Small intestine (tissue), 7 donors: Measurements from ENCODE around the gene NHS. TPM values are rescaled to one million over a fixed set of nuclear protein-coding genes. Genes with fewer than 3 reads are reported as not detected.

Experiments used
- DNase-seq, 2 donors: peaks; one replicate each; pipeline versions ENCODE4 v3.0.0 to v3.0.0-alpha.2; 2013
- FAIRE-seq: peaks from 2 replicates; lab custom pipeline; 2012; peaks lifted over from hg19 to GRCh38; lab: Jason Lieb, UNC
- H3K27ac ChIP-seq, 3 donors: one replicate each; pipeline ENCODE4 v1.5.1; 2013; ENCODE audit warnings: low read length in 2 of 3, mild to moderate bottlenecking in 2 of 3, control low read depth in 1 of 3, inconsistent platforms in 1 of 3, low read depth in 1 of 3, moderate library complexity in 1 of 3
- H3K27me3 ChIP-seq, 3 donors: one replicate each; pipeline ENCODE4 v1.6.1; 2013; ENCODE audit warnings: low read length in 3 of 3, inconsistent platforms in 1 of 3; ENCODE audit not compliant: control insufficient read depth in 3 of 3, insufficient read depth in 3 of 3
- H3K36me3 ChIP-seq, 3 donors: one replicate each; pipeline ENCODE4 v1.6.1; 2013; ENCODE audit warnings: low read length in 3 of 3, inconsistent platforms in 1 of 3, low read depth in 1 of 3, mild to moderate bottlenecking in 1 of 3, moderate library complexity in 1 of 3; ENCODE audit not compliant: control insufficient read depth in 3 of 3, insufficient read depth in 2 of 3
- H3K4me1 ChIP-seq, 3 donors: one replicate each; pipeline ENCODE4 v1.6.1; 2013; ENCODE audit warnings: low read length in 2 of 3, inconsistent platforms in 1 of 3, low read depth in 1 of 3, mild to moderate bottlenecking in 1 of 3, moderate library complexity in 1 of 3; ENCODE audit not compliant: control insufficient read depth in 3 of 3, insufficient read depth in 2 of 3
- H3K4me3 ChIP-seq, 3 donors: one replicate each; pipeline ENCODE4 v1.5.1; 2013; ENCODE audit warnings: low read length in 3 of 3, control low read depth in 1 of 3, inconsistent platforms in 1 of 3, low read depth in 1 of 3, mild to moderate bottlenecking in 1 of 3, moderate library complexity in 1 of 3
- H3K9me3 ChIP-seq, 2 donors: one replicate each; pipeline ENCODE4 v1.6.1; 2013; ENCODE audit warnings: low read depth in 1 of 2, low read length in 1 of 2; ENCODE audit not compliant: control insufficient read depth in 2 of 2, insufficient read depth in 1 of 2
- WGBS, 3 donors: extraction: QIAGEN DNeasy Blood & Tissue Kit; methylation state at CpG; one replicate each; pipeline ENCODE4 v1.1.7; 2013; 5-methylcytosine and 5-hydroxymethylcytosine counted together
- polyA plus RNA-seq, 4 donors: library from polyadenylated mRNA; stranded (reverse) in 3 of 4; unstranded in 1 of 4; fragments of 200-250 nt in 3 of 4; fragments of 120-200 nt in 1 of 4; gene quantifications; one replicate each; pipeline versions ENCODE4 v1.2.1 to v1.2.3, GENCODE V29; 2013
- donor health status: healthy with polysubstance abuse.
- donor health status: control.
- donor health status: control.
- donor health status: Bipolar disorder and iron deficiency.
- donor health status: healthy.

Gene NHS
- polyA plus RNA-seq, 4 donors, result under 0.01 to 5.8 (median 0.79) TPM

DNA sequence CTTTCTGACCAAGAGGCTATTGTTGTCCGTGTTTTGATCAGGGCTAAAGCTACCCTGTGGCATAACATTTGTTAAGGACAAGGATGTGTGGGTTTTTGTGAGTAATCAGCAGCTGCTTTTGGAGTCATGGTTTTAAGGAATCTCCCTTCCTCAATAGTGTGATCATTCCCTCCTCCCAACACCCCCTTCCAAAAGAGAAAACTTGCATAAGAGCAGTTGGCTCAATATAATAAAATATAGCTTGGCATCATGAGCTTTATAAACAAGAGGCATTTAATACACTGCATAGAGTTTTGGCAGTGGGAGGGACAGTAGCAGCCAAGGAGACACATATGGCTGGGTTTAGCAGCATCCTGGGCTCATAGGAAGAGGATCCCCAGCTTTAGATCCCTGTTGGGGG is 84.7 kb downstream of the NHS start:
- Histone ChIP-seq H3K36me3 (no peaks in the 10 kb centered on the region), H3K27ac (no peak overlapping the region), H3K4me3 (no peak overlapping the region), H3K4me1 (no peaks in the 10 kb centered on the region), H3K27me3 (peaks cover 0 to 4% (median 0%) of the 10 kb centered on the region in 3 donors), H3K9me3 (no peaks in the 10 kb centered on the region)
- FAIRE-seq (no peak), DNase-seq (no peak)
- 64 to 92% (median 70%) methylated on average over 1 of the region's 1 CpG for WGBS, 3 donors

DNA sequence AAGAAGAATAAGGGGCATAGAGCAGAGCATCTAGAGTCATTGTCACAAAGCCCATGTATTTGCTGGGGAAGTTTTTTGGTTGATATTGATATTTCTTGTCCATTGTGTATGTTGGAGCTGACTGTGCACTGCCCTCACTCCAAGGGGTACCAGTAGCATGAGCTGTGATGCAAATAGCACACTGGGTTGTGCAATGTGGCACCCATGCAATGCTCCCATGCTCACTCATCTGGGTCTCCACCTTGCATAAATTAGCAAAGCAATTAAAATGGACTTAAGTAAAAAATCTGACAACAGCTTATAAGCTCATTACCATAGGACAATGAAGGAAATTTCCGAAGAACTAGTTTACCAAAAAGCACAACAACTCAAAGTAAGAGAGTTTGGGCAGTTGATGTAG is 87.9 kb downstream of the NHS start:
- WGBS, 3 donors, result 81 to 92% (median 90%) methylated on average over 1 of the region's 1 CpG
- no peak overlapping the region for H3K4me3 ChIP-seq
- H3K9me3 ChIP-seq, result no peaks in the 10 kb centered on the region
- H3K27me3 ChIP-seq, result no peaks in the 10 kb centered on the region
- FAIRE-seq (no peak), DNase-seq (no peak)
- H3K4me1 ChIP-seq, result no peaks in the 10 kb centered on the region
- no peak overlapping the region for H3K27ac ChIP-seq
- H3K36me3 ChIP-seq, result no peaks in the 10 kb centered on the region

DNA sequence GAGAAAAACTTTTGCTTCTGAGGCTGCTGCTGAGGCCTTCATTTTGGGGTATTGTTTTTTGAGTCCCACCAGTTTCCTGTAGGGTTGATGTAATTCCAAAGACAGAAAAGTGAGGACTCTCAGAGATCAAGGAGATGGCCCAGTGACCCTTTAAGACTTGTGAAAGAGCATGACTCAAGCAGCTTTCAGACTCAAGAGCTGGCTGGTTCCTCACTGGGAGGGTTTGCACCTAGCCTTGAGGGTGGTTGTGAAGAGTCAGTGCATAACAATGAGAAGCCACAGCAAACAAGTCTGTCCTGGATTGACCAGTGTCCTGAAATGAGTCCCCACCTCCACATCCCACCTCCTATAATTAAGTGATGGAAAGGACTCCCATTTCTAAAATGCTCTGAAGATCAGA is 89.2 kb downstream of the NHS start:
- Histone ChIP-seq H3K4me3 (no peak overlapping the region), H3K27me3 (no peaks in the 10 kb centered on the region), H3K36me3 (no peaks in the 10 kb centered on the region), H3K9me3 (no peaks in the 10 kb centered on the region), H3K4me1 (no peaks in the 10 kb centered on the region), H3K27ac (no peak overlapping the region)
- DNase-seq (no peak), FAIRE-seq (no peak)

DNA sequence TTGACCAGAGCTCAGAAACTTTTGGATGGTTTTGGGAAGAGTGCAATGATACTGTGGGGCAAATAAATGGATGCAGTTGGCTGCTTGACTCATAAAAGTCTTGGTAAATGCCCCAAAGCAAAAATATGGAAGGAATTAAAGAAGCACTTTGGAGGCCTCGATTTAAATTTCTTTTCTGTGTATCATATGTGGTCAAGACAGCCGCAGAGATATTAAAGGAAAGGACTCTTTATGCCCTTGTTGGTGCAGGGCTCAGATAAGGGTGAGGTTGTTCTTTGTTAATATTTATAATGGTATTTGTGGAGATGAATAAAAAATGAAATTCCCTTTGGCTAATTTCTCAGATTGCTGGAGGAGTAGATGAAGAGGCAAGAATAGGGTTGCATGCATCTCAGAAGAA is 90.2 kb downstream of the NHS start:
- DNase-seq (no peak), FAIRE-seq (no peak)
- 80 to 91% (median 91%) methylated on average over 2 of the region's 2 CpGs for WGBS, 3 donors
- Histone ChIP-seq H3K36me3 (no peaks in the 10 kb centered on the region), H3K4me3 (no peak overlapping the region), H3K27me3 (no peaks in the 10 kb centered on the region), H3K9me3 (no peaks in the 10 kb centered on the region), H3K27ac (no peak overlapping the region), H3K4me1 (no peaks in the 10 kb centered on the region)

DNA sequence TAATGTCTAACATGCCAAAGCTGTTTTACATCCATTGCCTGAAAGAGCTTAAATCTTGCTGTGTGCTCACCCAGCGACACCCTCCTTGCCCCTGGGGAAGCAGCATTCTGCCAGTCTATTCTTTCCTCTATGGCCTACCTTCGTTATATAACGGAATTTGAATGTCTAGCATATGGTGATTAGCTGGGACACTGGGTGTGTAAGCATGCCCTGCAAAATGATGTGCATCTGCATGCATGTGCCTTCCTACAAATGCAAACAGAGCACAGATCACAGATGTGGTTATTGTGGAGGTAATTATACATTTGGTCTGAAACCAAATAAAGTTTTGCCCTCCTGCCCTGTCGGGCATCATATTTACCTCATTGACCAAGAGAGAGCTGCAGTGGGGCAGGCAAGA is 90.8 kb downstream of the NHS start:
- H3K9me3 ChIP-seq, result no peaks in the 10 kb centered on the region
- DNase-seq (no peak), FAIRE-seq (no peak)
- no peaks in the 10 kb centered on the region for H3K27me3 ChIP-seq
- no peak overlapping the region for H3K27ac ChIP-seq
- H3K4me1 ChIP-seq, result no peaks in the 10 kb centered on the region
- no peak overlapping the region for H3K4me3 ChIP-seq
- H3K36me3 ChIP-seq, result no peaks in the 10 kb centered on the region
- 75 to 94% (median 88%) methylated on average over 4 of the region's 4 CpGs for WGBS, 3 donors

DNA sequence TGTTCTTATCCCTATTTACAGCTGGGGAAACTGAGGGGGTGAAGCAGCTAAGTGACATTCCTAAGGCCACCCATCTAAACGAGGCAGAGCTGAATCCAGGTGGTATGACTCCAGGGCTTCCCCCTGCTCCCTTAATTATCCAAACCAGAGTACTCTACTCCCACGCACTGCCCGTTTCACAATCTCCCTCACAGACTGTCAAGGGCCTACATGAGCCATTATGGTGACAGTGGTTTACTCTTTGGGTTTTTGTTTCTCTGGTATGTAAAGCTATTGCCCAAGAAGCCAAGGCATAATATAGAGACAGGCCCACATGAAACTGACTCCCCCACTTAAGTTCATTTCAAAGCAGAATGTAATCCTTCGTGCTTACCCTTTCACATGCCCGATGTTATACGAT is 95.1 kb downstream of the NHS start:
- no peak overlapping the region for H3K4me3 ChIP-seq
- no peak for FAIRE-seq
- no peaks in the 10 kb centered on the region for H3K36me3 ChIP-seq
- no peaks in the 10 kb centered on the region for H3K9me3 ChIP-seq
- no peaks in the 10 kb centered on the region for H3K4me1 ChIP-seq
- no peak for DNase-seq
- WGBS, 3 donors, result 82 to 86% (median 83%) methylated on average over 6 of the region's 6 CpGs
- H3K27ac ChIP-seq, result no peak overlapping the region
- H3K27me3 ChIP-seq, result no peaks in the 10 kb centered on the region

DNA sequence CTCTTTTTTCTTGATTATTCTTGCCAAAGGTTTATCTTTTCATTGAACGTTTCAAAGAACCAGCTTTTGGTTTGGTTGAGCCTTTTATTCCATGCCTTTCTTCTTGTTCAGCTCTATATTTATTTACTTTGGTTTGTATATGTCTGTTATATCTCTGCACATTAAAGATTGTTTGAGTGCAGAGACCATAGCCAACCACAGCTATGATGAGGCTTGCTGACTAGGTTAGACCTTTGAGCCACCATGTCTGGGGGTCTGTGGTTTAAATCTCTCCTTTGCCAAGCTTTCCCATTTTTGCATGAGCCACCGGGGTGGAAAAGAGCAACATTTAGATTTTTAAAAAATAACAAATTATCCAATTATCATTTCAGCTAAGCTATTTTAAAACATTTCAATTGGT is 96.1 kb downstream of the NHS start:
- H3K9me3 ChIP-seq, result no peaks in the 10 kb centered on the region

DNA sequence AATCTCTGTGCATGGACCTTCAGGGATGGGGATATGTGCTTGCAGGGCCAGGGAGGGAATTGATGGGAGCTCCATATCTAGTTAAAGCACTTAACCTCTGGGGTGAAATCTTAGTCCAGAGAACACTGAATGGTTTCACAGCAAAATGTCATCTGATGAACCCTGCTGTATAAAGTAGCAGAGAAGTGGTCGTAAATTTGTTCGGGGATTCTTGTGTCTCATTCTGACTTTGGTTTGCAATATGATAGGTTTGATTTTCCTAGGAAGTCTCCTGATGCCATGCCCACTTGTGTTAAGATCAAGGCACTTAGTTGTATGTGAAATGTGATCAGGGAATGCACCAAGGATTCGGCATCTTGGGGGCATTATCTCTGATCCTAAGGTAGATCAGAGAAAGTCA is 96.9 kb downstream of the NHS start:
- no peaks in the 10 kb centered on the region for H3K27me3 ChIP-seq
- H3K36me3 ChIP-seq, result no peaks in the 10 kb centered on the region
- FAIRE-seq, result no peak
- H3K4me3 ChIP-seq, result no peak overlapping the region
- H3K27ac ChIP-seq, result no peak overlapping the region
- WGBS, 3 donors, result 81 to 92% (median 85%) methylated on average over 3 of the region's 3 CpGs
- DNase-seq, result no peak
- H3K4me1 ChIP-seq, result peaks cover 0 to 5% (median 0%) of the 10 kb centered on the region in 3 donors
- no peaks in the 10 kb centered on the region for H3K9me3 ChIP-seq

More for the DNA sequence above, 96.1 kb downstream of the NHS start:
- Histone ChIP-seq H3K4me1 (peaks cover 0 to 5% (median 0%) of the 10 kb centered on the region in 3 donors), H3K27me3 (no peaks in the 10 kb centered on the region), H3K27ac (no peak overlapping the region), H3K4me3 (no peak overlapping the region), H3K36me3 (no peaks in the 10 kb centered on the region)
- FAIRE-seq, result no peak
- WGBS, 3 donors, result 63 to 75% (median 70%) methylated on average over 2 of the region's 2 CpGs
- DNase-seq, result no peak

DNA sequence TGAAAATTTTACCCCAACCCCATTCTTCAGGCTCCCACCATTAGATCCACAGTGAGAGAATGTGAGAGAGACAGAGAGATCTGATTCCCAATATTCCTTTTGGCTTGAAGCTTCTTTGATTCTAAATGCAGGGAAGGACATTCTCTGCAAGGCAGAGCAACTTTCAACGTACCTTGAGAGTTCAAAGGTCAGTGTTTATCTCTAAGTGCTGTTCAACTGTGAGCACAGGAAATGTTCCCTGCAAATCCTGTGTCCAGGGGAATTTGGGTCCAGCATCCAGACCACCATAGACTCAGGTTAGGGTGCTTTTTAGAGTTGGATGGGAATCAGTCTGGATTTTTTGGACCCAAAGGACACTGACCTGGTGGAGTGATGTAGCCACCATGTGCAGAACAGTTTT is 97.4 kb downstream of the NHS start:
- no peaks in the 10 kb centered on the region for H3K9me3 ChIP-seq
- no peaks in the 10 kb centered on the region for H3K27me3 ChIP-seq
- DNase-seq, result peak; percentile 15 to 56
- no peaks in the 10 kb centered on the region for H3K36me3 ChIP-seq
- H3K4me3 ChIP-seq, result no peak overlapping the region
- FAIRE-seq, result no peak
- H3K27ac ChIP-seq, result no peak overlapping the region
- 6 to 18% (median 13%) methylated on average over 1 of the region's 1 CpG for WGBS, 3 donors
- peaks cover 0 to 5% (median 0%) of the 10 kb centered on the region in 3 donors for H3K4me1 ChIP-seq
